Osteocyte (in vitro differentiated cells): ENCODE data around the gene USF2. TPM values are rescaled to one million over a fixed set of nuclear protein-coding genes. Genes with fewer than 3 reads are reported as not detected.

Experiments
- DNase-seq: peaks from one replicate; pipeline ENCODE4 v3.0.0; 2021; ENCODE audit warnings: mixed read lengths; ENCODE audit not compliant: unreplicated experiment; ENCODE audit errors: extremely low spot score
- H3K27ac Mint-ChIP-seq: one replicate; pipeline ENCODE4 v1.8.0; 2021; ENCODE audit warnings: mild to moderate bottlenecking, mixed read lengths; ENCODE audit not compliant: unreplicated experiment
- H3K27me3 Mint-ChIP-seq: one replicate; pipeline ENCODE4 v1.8.0; 2021; ENCODE audit warnings: mixed read lengths; ENCODE audit not compliant: unreplicated experiment
- H3K36me3 Mint-ChIP-seq: one replicate; pipeline ENCODE4 v1.8.0; 2021; ENCODE audit warnings: mixed read lengths; ENCODE audit not compliant: unreplicated experiment
- H3K4me1 Mint-ChIP-seq: one replicate; pipeline ENCODE4 v1.8.0; 2021; ENCODE audit warnings: mixed read lengths; ENCODE audit not compliant: unreplicated experiment
- H3K4me3 Mint-ChIP-seq: one replicate; pipeline ENCODE4 v1.8.0; 2021; ENCODE audit warnings: mild to moderate bottlenecking, moderate library complexity, mixed read lengths; ENCODE audit not compliant: unreplicated experiment
- H3K9me3 Mint-ChIP-seq: one replicate; pipeline ENCODE4 v1.8.0; 2021; ENCODE audit warnings: mixed read lengths; ENCODE audit not compliant: unreplicated experiment
- CTCF ChIP-seq: fragments of 200-600 bp; sonication (generic); IDR thresholded peaks from 2 replicates; pipeline ENCODE4 v1.5.0; 2021; ENCODE audit warnings: antibody characterized with exemption, mild to moderate bottlenecking, moderate library complexity
- total RNA-seq: library from RNA; stranded (reverse); gene quantifications from 2 replicates; pipeline ENCODE4 v1.2.1, GENCODE V29; 2021

USF2 gene
- total RNA-seq, 1 donor from 2014 or later = 112 TPM

GRCh38 chr19:35260694-35261304, 8.0 kb upstream of the USF2 start:
- H3K27me3 Mint-ChIP-seq = peaks cover 3% of the 10 kb centered on the region
- peaks cover 11% of the 10 kb centered on the region for H3K4me1 Mint-ChIP-seq
- H3K4me3 Mint-ChIP-seq = no peak overlapping the region
- no peak overlapping the region for H3K27ac Mint-ChIP-seq
- H3K36me3 Mint-ChIP-seq = peaks cover 2% of the 10 kb centered on the region
- H3K9me3 Mint-ChIP-seq = no peaks in the 10 kb centered on the region
- peak; percentile 74 for DNase-seq
- no peak for TF ChIP-seq CTCF

- H3K4me1 Mint-ChIP-seq = peaks cover 11% of the 10 kb centered on the region
- no peaks in the 10 kb centered on the region for H3K9me3 Mint-ChIP-seq
- peak; percentile 51 for DNase-seq
- TF ChIP-seq CTCF = no peak
- no peak overlapping the region for H3K4me3 Mint-ChIP-seq
- peaks cover under 1% of the 10 kb centered on the region for H3K27me3 Mint-ChIP-seq
- no peak overlapping the region for H3K27ac Mint-ChIP-seq
- peaks cover 4% of the 10 kb centered on the region for H3K36me3 Mint-ChIP-seq
These were observed 7.2 kb upstream of the USF2 start for GRCh38 chr19:35261356-35262100.

- peaks cover 4% of the 10 kb centered on the region for H3K36me3 Mint-ChIP-seq
- peak; percentile 75 for DNase-seq
These were observed 6.5 kb upstream of the USF2 start for GRCh38 chr19:35262101-35262761.

DNA sequence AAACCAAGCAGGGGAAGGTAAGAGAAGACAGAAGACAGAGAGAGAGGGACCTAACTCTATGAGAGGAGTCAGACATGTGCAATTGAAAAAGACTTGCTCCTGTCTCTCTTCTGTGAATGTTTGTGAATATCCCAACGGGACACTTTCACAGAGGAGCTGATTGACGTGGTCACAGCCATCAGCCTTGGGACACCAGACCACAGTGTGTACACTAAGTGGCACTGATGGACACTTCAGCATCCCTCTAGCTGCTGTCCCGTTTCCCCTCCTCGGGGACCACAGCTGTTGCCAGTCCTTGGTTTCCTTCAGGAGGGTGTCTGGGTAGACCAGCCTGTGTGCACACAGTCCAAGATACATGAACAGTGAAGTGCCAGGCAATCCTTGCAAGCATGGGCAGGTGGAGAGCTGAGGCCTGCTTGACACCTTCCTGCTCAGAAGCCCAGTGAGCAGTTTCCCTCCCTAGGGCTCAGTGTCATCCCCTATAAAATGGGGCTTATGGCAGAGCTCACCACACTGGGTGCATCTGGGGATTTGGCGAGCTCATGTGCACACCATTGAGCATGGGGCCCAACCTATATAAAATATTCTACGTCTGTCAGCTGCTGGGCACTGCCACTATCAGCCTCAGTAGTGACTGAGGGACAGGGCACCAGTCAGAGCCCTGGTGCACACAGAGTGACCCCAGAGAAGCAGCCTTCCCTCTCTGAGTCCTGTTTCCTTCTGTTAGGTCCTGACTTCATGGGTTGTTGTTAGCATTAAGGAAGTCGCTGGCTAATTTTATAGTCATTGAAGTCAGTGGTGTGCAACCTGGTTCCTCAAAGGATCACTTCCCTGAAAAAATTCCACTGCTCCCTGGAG, 4.3 kb upstream of the USF2 start:
- peak; percentile 63 for DNase-seq
- no peak overlapping the region for H3K4me3 Mint-ChIP-seq
- no peak for TF ChIP-seq CTCF
- H3K9me3 Mint-ChIP-seq = no peaks in the 10 kb centered on the region
- H3K36me3 Mint-ChIP-seq = peaks cover 4% of the 10 kb centered on the region
- H3K27ac Mint-ChIP-seq = no peak overlapping the region
- H3K4me1 Mint-ChIP-seq = peaks cover 12% of the 10 kb centered on the region
- H3K27me3 Mint-ChIP-seq = no peaks in the 10 kb centered on the region

More at GRCh38 chr19:35262101-35262761, 6.5 kb upstream of the USF2 start:
- Mint-ChIP-seq H3K4me3 (no peak overlapping the region), H3K27ac (no peak overlapping the region), H3K4me1 (peaks cover 11% of the 10 kb centered on the region), H3K9me3 (no peaks in the 10 kb centered on the region), H3K27me3 (no peaks in the 10 kb centered on the region)
- TF ChIP-seq CTCF = no peak
